H1 (cell line): ENCODE results near the gene PDE2A.

Source experiments
- ATF2 ChIP-seq: IDR thresholded peaks from 2 replicates; pipeline ENCODE4 v1.6.1; 2012; ENCODE audit warnings: low read length, inconsistent platforms
- CHD1 ChIP-seq: IDR thresholded peaks from 2 replicates; pipeline ENCODE4 v1.6.1; 2012; ENCODE audit warnings: low read depth, low read length, improper control_type of control experiment
- CHD7 ChIP-seq: fragments of 300-600 bp; sonication (generic); IDR thresholded peaks from 2 replicates; pipeline ENCODE4 v1.7.1; 2012; ENCODE audit warnings: low read length, moderate library complexity, mild to moderate bottlenecking, inconsistent platforms; ENCODE audit not compliant: insufficient replicate concordance
- CREB1 ChIP-seq: IDR thresholded peaks from 2 replicates; pipeline ENCODE4 v1.6.1; 2012; ENCODE audit warnings: inconsistent platforms
- EP300 ChIP-seq, 2 experiments: IDR thresholded peaks; 1 replicate in 1 of 2; 2 replicates in 1 of 2; pipeline ENCODE4 v1.6.1; 2011 to 2012; ENCODE audit warnings: low read depth in 2 of 2, low read length in 2 of 2, mild to moderate bottlenecking in 2 of 2, borderline replicate concordance in 1 of 2, inconsistent platforms in 1 of 2, moderate library complexity in 1 of 2
- EZH2 ChIP-seq: fragments of 200-600 bp; sonication (generic); IDR thresholded peaks from 2 replicates; pipeline ENCODE4 v1.7.1; 2012; ENCODE audit warnings: low read depth, mild to moderate bottlenecking, moderate library complexity, low read length, inconsistent platforms; ENCODE audit not compliant: severe bottlenecking
- MAFK ChIP-seq: IDR thresholded peaks from 2 replicates; pipeline ENCODE4 v1.6.1; 2012; ENCODE audit warnings: low read depth, mild to moderate bottlenecking, improper control_type of control experiment, low read length
- MAX ChIP-seq: IDR thresholded peaks from 2 replicates; pipeline ENCODE4 v1.6.1; 2012; ENCODE audit warnings: inconsistent platforms
- RAD21 ChIP-seq, 2 experiments: IDR thresholded peaks in 1 of 2; conservative IDR thresholded peaks in 1 of 2; 2 replicates each; pipeline ENCODE4 v1.6.1; 2011; ENCODE audit warnings: low read depth in 2 of 2, low read length in 2 of 2, improper control_type of control experiment in 1 of 2, inconsistent platforms in 1 of 2, mild to moderate bottlenecking in 1 of 2, moderate library complexity in 1 of 2
- SAP30 ChIP-seq: fragments of 300-600 bp; sonication (generic); IDR thresholded peaks from 2 replicates; pipeline ENCODE4 v1.7.1; 2012; ENCODE audit warnings: low read length, moderate library complexity, mild to moderate bottlenecking, inconsistent platforms; ENCODE audit not compliant: insufficient read depth, insufficient replicate concordance
- SP1 ChIP-seq: IDR thresholded peaks from 2 replicates; pipeline ENCODE4 v1.6.1; 2011; ENCODE audit warnings: low read depth, low read length
- TEAD4 ChIP-seq: IDR thresholded peaks from 2 replicates; pipeline ENCODE4 v1.6.1; 2012; ENCODE audit warnings: low read depth, low read length, inconsistent platforms, mixed read lengths
- TF ChIP-seq, protein P1 (sequence below), 3 experiments: IDR thresholded peaks; 1 replicate in 2 of 3; 2 replicates in 1 of 3; pipeline versions ENCODE4 v1.5.1 to v1.6.1; 2011; ENCODE audit warnings: low read length in 3 of 3, mild to moderate bottlenecking in 3 of 3, inconsistent platforms in 2 of 3, low read depth in 1 of 3, moderate library complexity in 1 of 3; ENCODE audit not compliant: insufficient read depth in 1 of 3; ENCODE audit errors: control extremely low read depth in 1 of 3
- TF ChIP-seq, protein P2 (sequence below): IDR thresholded peaks from 2 replicates; pipeline ENCODE4 v1.6.1; 2011; ENCODE audit warnings: low read depth, mild to moderate bottlenecking, low read length; ENCODE audit not compliant: insufficient read depth

GRCh38 chr11:72719144-72719543, 44.9 kb upstream of the PDE2A start:
- TF ChIP-seq EZH2, result no peak
- no peak for TF ChIP-seq MAFK
- no peak for TF ChIP-seq MAX
- TF ChIP-seq CHD1, result no peak
- TF ChIP-seq SP1, result no peak
- TF ChIP-seq, protein P1, sequence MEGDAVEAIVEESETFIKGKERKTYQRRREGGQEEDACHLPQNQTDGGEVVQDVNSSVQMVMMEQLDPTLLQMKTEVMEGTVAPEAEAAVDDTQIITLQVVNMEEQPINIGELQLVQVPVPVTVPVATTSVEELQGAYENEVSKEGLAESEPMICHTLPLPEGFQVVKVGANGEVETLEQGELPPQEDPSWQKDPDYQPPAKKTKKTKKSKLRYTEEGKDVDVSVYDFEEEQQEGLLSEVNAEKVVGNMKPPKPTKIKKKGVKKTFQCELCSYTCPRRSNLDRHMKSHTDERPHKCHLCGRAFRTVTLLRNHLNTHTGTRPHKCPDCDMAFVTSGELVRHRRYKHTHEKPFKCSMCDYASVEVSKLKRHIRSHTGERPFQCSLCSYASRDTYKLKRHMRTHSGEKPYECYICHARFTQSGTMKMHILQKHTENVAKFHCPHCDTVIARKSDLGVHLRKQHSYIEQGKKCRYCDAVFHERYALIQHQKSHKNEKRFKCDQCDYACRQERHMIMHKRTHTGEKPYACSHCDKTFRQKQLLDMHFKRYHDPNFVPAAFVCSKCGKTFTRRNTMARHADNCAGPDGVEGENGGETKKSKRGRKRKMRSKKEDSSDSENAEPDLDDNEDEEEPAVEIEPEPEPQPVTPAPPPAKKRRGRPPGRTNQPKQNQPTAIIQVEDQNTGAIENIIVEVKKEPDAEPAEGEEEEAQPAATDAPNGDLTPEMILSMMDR (IDR thresholded peaks at IDR 0.05; ENCODE audit: control extremely low read depth in 1 of 3, insufficient read depth in 1 of 3, low read depth in 1 of 3, low read length in 3 of 3), result no peak
- TF ChIP-seq SAP30, result no peak
- no peak for TF ChIP-seq CHD7
- TF ChIP-seq RAD21 (IDR thresholded peaks at IDR 0.05 in 1 of 2, conservative IDR thresholded peaks at IDR 0.05 in 1 of 2; ENCODE audit: low read depth in 2 of 2, low read length in 2 of 2), result no peak
- no peak for TF ChIP-seq ATF2
- no peak for TF ChIP-seq EP300 (IDR thresholded peaks at IDR 0.05; ENCODE audit: borderline replicate concordance in 1 of 2, low read depth in 2 of 2, low read length in 2 of 2)
- TF ChIP-seq CREB1, result no peak
- TF ChIP-seq, protein P2, sequence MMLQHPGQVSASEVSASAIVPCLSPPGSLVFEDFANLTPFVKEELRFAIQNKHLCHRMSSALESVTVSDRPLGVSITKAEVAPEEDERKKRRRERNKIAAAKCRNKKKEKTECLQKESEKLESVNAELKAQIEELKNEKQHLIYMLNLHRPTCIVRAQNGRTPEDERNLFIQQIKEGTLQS, result no peak
- no peak for TF ChIP-seq TEAD4
